Measurements from ENCODE around the gene RIC3.

GRCh38 chr11:8149726-8150125 is 19.1 kb downstream of the RIC3 start:
- no peak for TF ChIP-seq CTCF (IDR thresholded peaks at IDR 0.05)
- TF ChIP-seq EP300 (IDR thresholded peaks at IDR 0.05): no peak
- TF ChIP-seq POLR2A (IDR thresholded peaks at IDR 0.05): no peak

All from tibial nerve (tissue), 4 donors.